ENCODE measurements around the gene PTPN3.

PTPN3 gene

GRCh38 chr9:109329638-109330258 is 168.4 kb downstream of the PTPN3 start:
- no peak for DNase-seq

- DNase-seq = no peak
Observed at GRCh38 chr9:109328978-109329637, 169.0 kb downstream of the PTPN3 start.

Measured in hematopoietic multipotent progenitor cell treated with erythropoietin and hydrocortisone succinate and interleukin-3 and kit ligand, for 4 days (in vitro differentiated cells).